HG03354 (cell line): ENCODE measurements around the gene B9D1.

Experiments used
- ATAC-seq: cut with Tn5 transposase; IDR thresholded peaks from one replicate; pipeline ENCODE4 v1.9.1; 2021; ENCODE audit warnings: mild to moderate bottlenecking; ENCODE audit not compliant: unreplicated experiment, poor library complexity, severe bottlenecking

B9D1 gene

GRCh38 chr17:19310151-19310550, 52.4 kb downstream of the B9D1 start:
- no peak for ATAC-seq

GRCh38 chr17:19309701-19310100, 52.8 kb downstream of the B9D1 start:
- ATAC-seq: no peak

GRCh38 chr17:19308398-19308797, 54.1 kb downstream of the B9D1 start:
- ATAC-seq: no peak

DNA sequence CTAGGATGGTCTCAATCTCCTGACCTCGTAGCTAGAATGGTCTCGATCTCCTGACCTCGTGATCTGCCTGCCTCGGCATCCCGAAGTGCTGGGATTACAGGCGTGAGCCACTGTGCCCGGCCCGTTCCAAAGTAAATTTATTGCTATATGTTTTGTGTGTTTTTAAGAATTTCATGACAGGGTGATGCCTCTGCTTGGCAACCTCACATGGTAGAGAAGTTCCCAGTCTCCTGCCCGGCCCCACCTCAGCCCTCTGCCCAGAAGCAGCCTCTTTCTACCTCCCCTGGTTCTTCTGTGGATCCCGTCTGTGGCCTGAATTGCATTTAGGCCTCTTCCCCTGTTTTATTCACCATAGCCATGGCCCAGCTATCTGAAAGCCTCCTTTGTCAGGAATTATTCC, 55.0 kb downstream of the B9D1 start:
- no peak for ATAC-seq

GRCh38 chr17:19306160-19307111, 56.1 kb downstream of the B9D1 start:
- peak; percentile 87 for ATAC-seq

GRCh38 chr17:19305761-19306159, 56.8 kb downstream of the B9D1 start:
- ATAC-seq: no peak

DNA sequence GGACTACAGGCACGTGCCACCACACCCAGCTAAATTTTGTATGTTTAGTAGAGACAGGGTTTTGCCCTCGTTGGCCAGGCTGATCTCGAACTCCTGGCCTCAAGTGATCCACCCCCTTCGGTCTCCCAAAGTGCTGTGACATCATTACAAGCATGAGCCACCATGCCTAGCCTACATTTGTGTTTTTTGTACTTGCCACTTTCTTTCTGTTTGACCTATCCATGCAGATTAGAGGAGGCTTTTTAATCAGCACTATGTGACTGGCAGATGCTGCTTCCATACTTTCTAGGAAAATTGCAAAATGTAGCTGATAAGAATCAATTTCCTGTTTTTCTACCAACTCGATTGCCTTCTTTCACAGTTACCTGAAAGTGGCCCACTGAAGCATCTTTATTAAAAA, 57.3 kb downstream of the B9D1 start:
- no peak for ATAC-seq

DNA sequence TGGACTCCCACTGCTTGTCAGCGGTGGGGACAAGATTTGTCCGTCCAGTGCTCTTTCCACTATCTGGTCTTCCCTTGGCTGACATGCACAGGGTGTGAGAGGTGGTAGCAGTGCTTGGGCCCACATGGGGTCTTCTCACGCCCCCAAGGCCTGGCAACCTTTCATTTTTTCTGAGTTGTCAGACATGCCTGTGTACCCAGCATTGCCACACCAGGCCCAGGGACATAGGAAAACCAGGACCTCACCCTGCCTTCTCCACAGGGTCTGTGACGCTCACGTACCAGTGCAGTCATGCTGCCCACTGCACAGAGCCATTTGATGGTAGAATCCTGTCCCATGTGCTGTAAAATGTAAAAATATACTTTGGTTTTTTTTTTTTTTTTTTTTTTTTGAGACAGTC, 57.8 kb downstream of the B9D1 start:
- no peak for ATAC-seq

DNA sequence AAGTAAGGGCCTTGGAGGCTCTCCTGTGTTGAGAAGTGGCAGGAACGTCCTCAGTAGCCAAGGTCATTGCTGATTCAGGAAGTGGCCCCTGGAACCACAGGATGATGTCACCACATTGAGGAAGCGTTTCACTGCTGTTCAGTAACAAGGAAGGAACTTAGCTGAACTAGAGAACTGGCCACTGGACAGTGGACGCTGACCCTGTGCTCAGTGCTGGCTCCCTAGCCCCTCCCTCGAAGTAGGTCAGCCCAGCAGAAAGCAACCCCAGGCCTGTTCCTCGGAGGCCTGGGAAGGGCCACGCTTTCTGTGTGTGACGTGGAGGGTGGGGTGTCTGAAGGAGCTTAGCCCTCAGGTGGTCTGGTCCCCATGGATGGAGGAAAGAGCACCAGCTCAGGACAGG, 58.3 kb downstream of the B9D1 start:
- no peak for ATAC-seq

GRCh38 chr17:19303367-19303776, 59.2 kb downstream of the B9D1 start:
- ATAC-seq: no peak

- no peak for ATAC-seq
Measured at GRCh38 chr17:19302791-19303331, 59.7 kb downstream of the B9D1 start.

GRCh38 chr17:19301973-19302372, 60.5 kb downstream of the B9D1 start:
- ATAC-seq: no peak

GRCh38 chr17:19301274-19301951, 61.1 kb downstream of the B9D1 start:
- no peak for ATAC-seq

- no peak for ATAC-seq
Measured at GRCh38 chr17:19299866-19300265, 62.7 kb downstream of the B9D1 start.

- no peak for ATAC-seq
Measured at GRCh38 chr17:19299214-19299747, 63.2 kb downstream of the B9D1 start.

- no peak for ATAC-seq
Measured at GRCh38 chr17:19298569-19299213, 63.8 kb downstream of the B9D1 start.

- ATAC-seq: no peak
Measured at GRCh38 chr17:19296786-19297778, 65.4 kb downstream of the B9D1 start.

- ATAC-seq: no peak
Measured at GRCh38 chr17:19295473-19296135, 66.9 kb downstream of the B9D1 start.
